Measurements from ENCODE around the gene RARA.

GRCh38 chr17:40291281-40291664, 17.7 kb upstream of the RARA start:
- TF ChIP-seq EZH2 (IDR thresholded peaks at IDR 0.05; ENCODE audit: borderline replicate concordance, low read depth, low read length, severe bottlenecking) = no peak
- no peak for TF ChIP-seq CTCF (IDR thresholded peaks at IDR 0.05; ENCODE audit: borderline replicate concordance, extremely low read depth, low read length, poor library complexity, severe bottlenecking)
